HEK293 (cell line): ENCODE measurements around the gene NTN3.

Experiments used
- CTCF ChIA-PET: fragments of 350-600 bp; formaldehyde crosslinking; extraction: SDS; loops from one replicate; lab custom pipeline; 2021; ENCODE audit warnings: antibody characterized with exemption; lab: Yijun Ruan, JAX
- POLR2A ChIA-PET: fragments of 300-600 bp; formaldehyde crosslinking; extraction: SDS; loops from one replicate; lab custom pipeline; 2020; ENCODE audit warnings: antibody characterized with exemption, inconsistent platforms; lab: Yijun Ruan, JAX
- H3K27ac ChIP-seq: fragments of 200-500 bp; sonication (Bioruptor generic); 2 replicates; pipeline ENCODE4 v1.5.1; 2014; ENCODE audit warnings: low read depth, low read length, control low read depth, inconsistent platforms; ENCODE audit errors: extremely low read depth
- H3K36me3 ChIP-seq, 2 experiments: fragments of 200-500 bp in 1 of 2; sonication (Bioruptor generic) in 1 of 2; 1 replicate in 1 of 2; 2 replicates in 1 of 2; pipeline ENCODE4 v1.5.1; 2014 to 2017; ENCODE audit warnings: inconsistent platforms in 2 of 2, low read length in 2 of 2; ENCODE audit not compliant: control insufficient read depth in 2 of 2, insufficient read depth in 1 of 2
- H3K4me1 ChIP-seq: fragments of 200-500 bp; sonication (Bioruptor generic); 2 replicates; pipeline ENCODE4 v1.5.1; 2014; ENCODE audit warnings: mild to moderate bottlenecking, low read length, inconsistent platforms; ENCODE audit not compliant: control insufficient read depth, insufficient read depth
- H3K4me3 ChIP-seq: 2 replicates; pipeline ENCODE4 v1.5.1; 2011; ENCODE audit warnings: low read depth, mild to moderate bottlenecking, control low read depth, low read length, moderate library complexity
- H3K9me3 ChIP-seq: fragments of 200-500 bp; sonication (Bioruptor generic); 2 replicates; pipeline ENCODE4 v1.5.1; 2014; ENCODE audit warnings: low read depth, low read length, inconsistent platforms; ENCODE audit not compliant: control insufficient read depth, insufficient read depth
- EGR2 ChIP-seq: fragments of 450-650 bp; formaldehyde crosslinking; IDR thresholded peaks from 2 replicates; pipeline ENCODE4 v1.5.1; 2016; ENCODE audit warnings: low read depth, missing biosample characterization, missing genetic modification characterization
- GLIS2 ChIP-seq: fragments of 450-650 bp; formaldehyde crosslinking; IDR thresholded peaks from 2 replicates; pipeline ENCODE4 v1.5.1; 2016; ENCODE audit warnings: missing biosample characterization, missing genetic modification characterization
- KLF1 ChIP-seq: fragments of 450-650 bp; formaldehyde crosslinking; IDR thresholded peaks from 2 replicates; pipeline ENCODE4 v1.5.1; 2016; ENCODE audit warnings: missing biosample characterization, missing genetic modification characterization
- SCRT1 ChIP-seq: fragments of 450-650 bp; formaldehyde crosslinking; IDR thresholded peaks from 2 replicates; pipeline ENCODE4 v1.5.1; 2016; ENCODE audit warnings: missing biosample characterization, missing genetic modification characterization, borderline replicate concordance
- ZBTB7A ChIP-seq: fragments of 450-650 bp; formaldehyde crosslinking; IDR thresholded peaks from 2 replicates; pipeline ENCODE4 v1.5.1; 2016; ENCODE audit warnings: low read depth, missing biosample characterization, missing genetic modification characterization
- ZBTB8A ChIP-seq: fragments of 450-650 bp; formaldehyde crosslinking; IDR thresholded peaks from 2 replicates; pipeline ENCODE4 v1.5.1; 2016; ENCODE audit warnings: missing biosample characterization, missing genetic modification characterization
- ZFP37 ChIP-seq: fragments of 450-650 bp; formaldehyde crosslinking; IDR thresholded peaks from 2 replicates; pipeline ENCODE4 v1.5.1; 2016; ENCODE audit warnings: missing biosample characterization, missing genetic modification characterization
- ZNF138 ChIP-seq: fragments of 450-650 bp; formaldehyde crosslinking; IDR thresholded peaks from 2 replicates; pipeline ENCODE4 v1.5.1; 2016; ENCODE audit warnings: missing biosample characterization, missing genetic modification characterization, borderline replicate concordance
- ZNF239 ChIP-seq: fragments of 450-650 bp; formaldehyde crosslinking; IDR thresholded peaks from 2 replicates; pipeline ENCODE4 v1.5.1; 2016; ENCODE audit warnings: missing biosample characterization, missing genetic modification characterization
- ZNF24 ChIP-seq: fragments of 450-650 bp; formaldehyde crosslinking; IDR thresholded peaks from 2 replicates; pipeline ENCODE4 v1.5.1; 2016; ENCODE audit warnings: missing biosample characterization, missing genetic modification characterization
- ZNF266 ChIP-seq: fragments of 450-650 bp; formaldehyde crosslinking; IDR thresholded peaks from 2 replicates; pipeline ENCODE4 v1.5.1; 2016; ENCODE audit warnings: missing biosample characterization, missing genetic modification characterization, low read depth
- ZNF391 ChIP-seq: fragments of 450-650 bp; formaldehyde crosslinking; IDR thresholded peaks from 2 replicates; pipeline ENCODE4 v1.5.1; 2016; ENCODE audit warnings: low read depth, missing biosample characterization, missing genetic modification characterization, borderline replicate concordance
- ZNF585B ChIP-seq: fragments of 450-650 bp; formaldehyde crosslinking; IDR thresholded peaks from 2 replicates; pipeline ENCODE4 v1.5.1; 2016; ENCODE audit warnings: missing biosample characterization, missing genetic modification characterization
- ZNF596 ChIP-seq: fragments of 450-650 bp; IDR thresholded peaks from 2 replicates; pipeline ENCODE4 v1.5.0; 2018; ENCODE audit warnings: missing biosample characterization, mild to moderate bottlenecking, missing genetic modification characterization, moderate library complexity
- ZNF629 ChIP-seq: fragments of 450-650 bp; formaldehyde crosslinking; IDR thresholded peaks from 2 replicates; pipeline ENCODE4 v1.5.1; 2017; ENCODE audit warnings: missing biosample characterization, missing genetic modification characterization
- ZNF707 ChIP-seq: fragments of 450-650 bp; formaldehyde crosslinking; IDR thresholded peaks from 2 replicates; pipeline ENCODE4 v1.5.1; 2016; ENCODE audit warnings: missing biosample characterization, missing genetic modification characterization
- TF ChIP-seq, protein P1 (sequence below): fragments of 450-650 bp; formaldehyde crosslinking; IDR thresholded peaks from 2 replicates; pipeline ENCODE4 v1.5.1; 2016; ENCODE audit warnings: missing biosample characterization, missing genetic modification characterization
- TF ChIP-seq, protein P2 (sequence below): fragments of 450-650 bp; formaldehyde crosslinking; IDR thresholded peaks from 2 replicates; pipeline ENCODE4 v1.5.1; 2017; ENCODE audit warnings: missing biosample characterization, missing genetic modification characterization
- TF ChIP-seq, protein P3 (sequence below): fragments of 450-650 bp; formaldehyde crosslinking; IDR thresholded peaks from 2 replicates; pipeline ENCODE4 v1.5.1; 2016; ENCODE audit warnings: missing biosample characterization, missing genetic modification characterization

The NTN3 gene

DNA sequence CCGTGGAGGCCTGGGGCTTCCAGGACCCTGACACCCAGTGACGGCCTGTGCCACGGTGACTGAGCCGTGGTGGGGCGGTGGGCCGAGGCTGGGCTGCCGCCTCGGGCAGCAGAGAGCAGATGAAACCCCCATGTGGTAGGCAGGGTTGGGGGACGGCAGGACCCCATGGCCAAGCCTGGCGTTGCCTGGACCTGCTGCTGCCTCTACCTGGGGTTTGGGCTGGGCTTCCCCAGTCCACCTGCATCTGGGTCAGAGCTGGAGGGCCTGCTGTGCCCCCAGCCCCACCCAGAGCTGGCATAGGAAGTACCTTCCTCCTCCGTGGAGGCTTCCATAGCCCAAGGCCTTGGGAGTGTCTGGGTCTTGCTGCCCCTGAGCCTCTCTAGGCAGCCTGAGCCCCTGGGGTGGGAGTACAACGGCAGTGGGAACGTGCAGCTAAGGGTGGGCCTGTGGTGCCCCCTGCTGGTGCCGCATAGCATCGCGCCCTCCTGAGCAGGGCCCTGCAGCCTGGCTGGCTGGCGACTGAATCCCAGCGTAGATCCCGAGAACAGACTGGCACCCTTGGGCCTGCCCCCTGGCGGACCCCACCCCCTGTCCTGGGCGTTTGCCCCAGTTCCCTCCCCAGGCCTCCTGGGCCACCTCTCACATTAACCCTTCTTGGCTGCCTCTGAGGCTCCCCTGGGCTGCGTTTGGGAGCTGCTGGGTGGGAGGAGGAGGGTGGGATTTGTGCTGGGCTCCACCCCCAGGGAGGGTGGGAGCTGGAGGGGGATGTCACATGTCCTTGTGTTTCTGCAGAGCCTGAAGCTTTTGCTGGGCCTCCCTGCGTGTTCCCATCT is 30.0 kb downstream of the NTN3 start (continued):
- TF ChIP-seq, protein P1, sequence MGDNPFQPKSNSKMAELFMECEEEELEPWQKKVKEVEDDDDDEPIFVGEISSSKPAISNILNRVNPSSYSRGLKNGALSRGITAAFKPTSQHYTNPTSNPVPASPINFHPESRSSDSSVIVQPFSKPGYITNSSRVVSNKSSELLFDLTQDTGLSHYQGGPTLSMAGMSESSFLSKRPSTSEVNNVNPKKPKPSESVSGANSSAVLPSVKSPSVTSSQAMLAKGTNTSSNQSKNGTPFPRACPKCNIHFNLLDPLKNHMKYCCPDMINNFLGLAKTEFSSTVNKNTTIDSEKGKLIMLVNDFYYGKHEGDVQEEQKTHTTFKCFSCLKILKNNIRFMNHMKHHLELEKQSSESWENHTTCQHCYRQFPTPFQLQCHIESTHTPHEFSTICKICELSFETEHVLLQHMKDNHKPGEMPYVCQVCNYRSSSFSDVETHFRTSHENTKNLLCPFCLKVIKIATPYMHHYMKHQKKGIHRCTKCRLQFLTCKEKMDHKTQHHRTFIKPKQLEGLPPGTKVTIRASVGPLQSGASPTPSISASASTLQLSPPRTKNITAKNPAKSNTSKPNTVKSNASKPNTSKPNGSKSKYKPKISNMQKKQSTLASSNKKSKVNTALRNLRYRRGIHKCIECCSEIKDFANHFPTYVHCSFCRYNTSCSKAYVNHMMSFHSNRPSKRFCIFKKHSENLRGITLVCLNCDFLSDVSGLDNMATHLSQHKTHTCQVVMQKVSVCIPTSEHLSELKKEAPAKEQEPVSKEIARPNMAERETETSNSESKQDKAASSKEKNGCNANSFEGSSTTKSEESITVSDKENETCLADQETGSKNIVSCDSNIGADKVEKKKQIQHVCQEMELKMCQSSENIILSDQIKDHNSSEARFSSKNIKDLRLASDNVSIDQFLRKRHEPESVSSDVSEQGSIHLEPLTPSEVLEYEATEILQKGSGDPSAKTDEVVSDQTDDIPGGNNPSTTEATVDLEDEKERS (tag by site-specific recombination): no peak
- TF ChIP-seq ZNF24 (tag by site-specific recombination) (0 out of 2 replicates have a peak, but pooled peaks have one; percentile 21), EGR2 (peak; percentile 60; the same call in 1 of the 2 replicates)

GRCh38 chr16:2501946-2502895 is 31.1 kb downstream of the NTN3 start:
- Histone ChIP-seq H3K27ac (no peak overlapping the region), H3K4me3 (no peak overlapping the region), H3K4me1 (peaks cover 7% of the 10 kb centered on the region), H3K36me3 (peaks cover 0 to 27% of the 10 kb centered on the region in 2 experiments; a peak in 2 of 3 replicates)
- no peak for TF ChIP-seq ZFP37 (tag by site-specific recombination)
- TF ChIP-seq GLIS2 (tag by site-specific recombination): 0 out of 2 replicates have a peak, but pooled peaks have one; percentile 9
- TF ChIP-seq ZNF596 (tag by site-specific recombination): no peak
- no peak for TF ChIP-seq ZNF391 (tag by site-specific recombination)
- TF ChIP-seq, protein P2, sequence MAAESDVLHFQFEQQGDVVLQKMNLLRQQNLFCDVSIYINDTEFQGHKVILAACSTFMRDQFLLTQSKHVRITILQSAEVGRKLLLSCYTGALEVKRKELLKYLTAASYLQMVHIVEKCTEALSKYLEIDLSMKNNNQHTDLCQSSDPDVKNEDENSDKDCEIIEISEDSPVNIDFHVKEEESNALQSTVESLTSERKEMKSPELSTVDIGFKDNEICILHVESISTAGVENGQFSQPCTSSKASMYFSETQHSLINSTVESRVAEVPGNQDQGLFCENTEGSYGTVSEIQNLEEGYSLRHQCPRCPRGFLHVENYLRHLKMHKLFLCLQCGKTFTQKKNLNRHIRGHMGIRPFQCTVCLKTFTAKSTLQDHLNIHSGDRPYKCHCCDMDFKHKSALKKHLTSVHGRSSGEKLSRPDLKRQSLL: no peak
- no peak for TF ChIP-seq ZNF138
- no peak for TF ChIP-seq ZNF266 (tag by site-specific recombination)
- no peak for TF ChIP-seq SCRT1 (tag by site-specific recombination)
- no peak for TF ChIP-seq ZNF585B (tag by site-specific recombination)
- no peak for TF ChIP-seq ZNF707
- peak; percentile 53; the same call in 1 of the 2 replicates for TF ChIP-seq ZBTB8A
- no peak for TF ChIP-seq ZNF629 (tag by site-specific recombination)
- TF ChIP-seq, all 188 proteins: peak for 2
- POLR2A ChIA-PET: interaction anchor here (0.7 to 2.1 kb wide), 15 partner anchors 11 to 347 kb away, joined by 3 to 27 read pairs (median 5); partner anchors contain the start of genes AMDHD2, ATP6V0C, CCNF and DNASE1L2
- no peaks in the 10 kb centered on the region for H3K9me3 ChIP-seq
- CTCF ChIA-PET: interaction anchor here (0.6 to 2.6 kb wide), 32 partner anchors 9 to 371 kb away, joined by 3 to 28 read pairs (median 4); partner anchors contain the start of genes ABCA3, ATP6V0C, CASKIN1 and CEMP1

DNA sequence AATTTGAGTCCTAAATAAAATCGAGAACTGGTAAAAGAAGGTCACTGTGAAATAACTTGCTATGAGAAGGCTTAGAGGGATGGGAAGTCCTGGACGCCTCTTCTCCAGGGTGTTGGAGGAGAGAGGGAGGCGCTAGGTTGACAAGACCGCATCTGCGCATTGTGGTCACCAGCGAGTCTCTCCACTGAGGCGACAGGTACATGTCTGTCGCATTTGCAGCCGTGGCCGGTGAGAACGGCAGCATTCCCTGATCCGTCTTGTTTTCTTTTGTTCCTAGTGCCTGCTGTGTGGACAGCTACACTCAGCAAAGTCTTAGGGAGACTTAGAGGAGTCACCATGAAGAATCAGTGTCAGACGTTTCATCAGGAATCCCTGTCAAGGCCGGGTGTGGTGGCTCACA is 34.6 kb downstream of the NTN3 start:
- TF ChIP-seq KLF1 (tag by site-specific recombination) (0 out of 2 replicates have a peak, but pooled peaks have one; percentile 9), ZNF239 (no peak), ZBTB7A (tag by site-specific recombination) (no peak), SCRT1 (tag by site-specific recombination) (peak; percentile 74)
- TF ChIP-seq, protein P1 (tag by site-specific recombination): no peak
- TF ChIP-seq, protein P3, sequence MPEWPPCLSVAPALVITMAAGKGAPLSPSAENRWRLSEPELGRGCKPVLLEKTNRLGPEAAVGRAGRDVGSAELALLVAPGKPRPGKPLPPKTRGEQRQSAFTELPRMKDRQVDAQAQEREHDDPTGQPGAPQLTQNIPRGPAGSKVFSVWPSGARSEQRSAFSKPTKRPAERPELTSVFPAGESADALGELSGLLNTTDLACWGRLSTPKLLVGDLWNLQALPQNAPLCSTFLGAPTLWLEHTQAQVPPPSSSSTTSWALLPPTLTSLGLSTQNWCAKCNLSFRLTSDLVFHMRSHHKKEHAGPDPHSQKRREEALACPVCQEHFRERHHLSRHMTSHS (tag by site-specific recombination): no peak
- Histone ChIP-seq H3K9me3 (no peaks in the 10 kb centered on the region), H3K36me3 (no peaks in the 10 kb centered on the region; a peak in 1 of 3 replicates), H3K27ac (no peak overlapping the region), H3K4me3 (no peak overlapping the region), H3K4me1 (peaks cover 7% of the 10 kb centered on the region)
- ChIA-PET POLR2A (no interaction called here), CTCF (no interaction called here)
